GM06990 (cell line): Measurements from ENCODE around the gene KLF16.
A peak's percentile ranks its signal among the peaks of the same experiment; 100 is the strongest.
"Not testable (repeated sequence)": the region's sequence is repeated elsewhere in the genome, so short reads cannot be mapped to it uniquely, and the experiment has no call there.

Source experiments
- DNase-seq: peaks from one replicate; pipeline ENCODE4 v3.0.0-alpha.2; 2011; ENCODE audit not compliant: insufficient read length; ENCODE audit errors: extremely low read depth
- H3K27me3 ChIP-seq: replicated peaks from 2 replicates; pipeline ENCODE4 v1.6.0; 2011; ENCODE audit warnings: low read length; ENCODE audit not compliant: control insufficient read depth, insufficient read depth
- H3K36me3 ChIP-seq: 2 replicates; pipeline ENCODE4 v1.5.1; 2011; ENCODE audit warnings: low read length; ENCODE audit not compliant: control insufficient read depth, insufficient read depth
- H3K4me3 ChIP-seq: replicated peaks from 2 replicates; pipeline ENCODE4 v1.5.1; 2011; ENCODE audit warnings: low read depth, mild to moderate bottlenecking, control low read depth, low read length
- TF ChIP-seq, protein P1 (sequence below): IDR thresholded peaks from 2 replicates; pipeline ENCODE4 v1.5.1; 2011; ENCODE audit warnings: low read length, control low read depth, mild to moderate bottlenecking, inconsistent platforms; ENCODE audit not compliant: insufficient read depth, poor library complexity, severe bottlenecking

KLF16 gene

DNA sequence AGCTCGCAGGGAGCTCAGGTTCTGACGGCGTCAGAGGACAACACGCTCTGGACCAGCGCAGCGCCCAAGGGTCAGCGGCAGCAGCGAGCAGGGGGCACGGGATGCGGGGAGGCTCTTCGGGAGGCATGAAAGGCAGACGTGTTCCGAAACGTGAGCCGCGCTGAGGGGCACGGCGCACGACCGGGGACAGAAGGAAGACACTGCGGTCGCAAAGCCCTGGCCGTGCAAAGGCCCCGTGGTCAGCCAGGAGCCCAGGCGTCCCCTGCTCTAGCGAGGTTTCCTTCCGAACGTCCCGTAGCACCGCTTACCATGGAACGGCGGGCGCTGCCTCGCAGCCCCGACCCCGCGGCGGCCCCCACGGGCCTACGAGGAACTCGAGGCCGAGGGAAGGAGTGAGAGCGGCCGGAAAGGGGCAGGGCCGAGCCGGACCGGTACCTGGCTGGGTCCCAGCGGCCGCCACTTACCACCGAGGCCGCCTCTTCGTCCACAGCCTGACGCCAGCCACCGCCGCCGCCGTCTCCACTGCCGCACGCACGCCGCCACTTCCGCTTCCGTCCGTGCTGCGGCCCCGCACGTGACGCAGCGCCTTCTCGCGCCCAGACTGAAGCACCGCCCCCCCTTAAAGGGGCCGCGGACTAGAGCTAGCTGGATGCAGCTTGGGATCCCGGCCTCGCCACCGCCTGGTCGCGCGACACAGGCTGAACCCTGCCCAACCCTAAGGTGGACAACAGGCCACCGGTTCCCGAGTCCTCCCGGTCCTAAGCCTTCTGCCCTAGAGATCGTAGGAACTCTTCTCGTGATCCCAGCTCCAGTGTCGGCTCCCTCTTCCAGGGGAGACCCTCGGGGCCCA lies 12.5 kb upstream of the KLF16 start:
- peak; percentile 89 for DNase-seq
- Histone ChIP-seq H3K27me3 (no peaks in the 10 kb centered on the region), H3K36me3 (peaks cover 14% of the 10 kb centered on the region), H3K4me3 (peak overlapping the region; percentile 85)
- TF ChIP-seq, protein P1, sequence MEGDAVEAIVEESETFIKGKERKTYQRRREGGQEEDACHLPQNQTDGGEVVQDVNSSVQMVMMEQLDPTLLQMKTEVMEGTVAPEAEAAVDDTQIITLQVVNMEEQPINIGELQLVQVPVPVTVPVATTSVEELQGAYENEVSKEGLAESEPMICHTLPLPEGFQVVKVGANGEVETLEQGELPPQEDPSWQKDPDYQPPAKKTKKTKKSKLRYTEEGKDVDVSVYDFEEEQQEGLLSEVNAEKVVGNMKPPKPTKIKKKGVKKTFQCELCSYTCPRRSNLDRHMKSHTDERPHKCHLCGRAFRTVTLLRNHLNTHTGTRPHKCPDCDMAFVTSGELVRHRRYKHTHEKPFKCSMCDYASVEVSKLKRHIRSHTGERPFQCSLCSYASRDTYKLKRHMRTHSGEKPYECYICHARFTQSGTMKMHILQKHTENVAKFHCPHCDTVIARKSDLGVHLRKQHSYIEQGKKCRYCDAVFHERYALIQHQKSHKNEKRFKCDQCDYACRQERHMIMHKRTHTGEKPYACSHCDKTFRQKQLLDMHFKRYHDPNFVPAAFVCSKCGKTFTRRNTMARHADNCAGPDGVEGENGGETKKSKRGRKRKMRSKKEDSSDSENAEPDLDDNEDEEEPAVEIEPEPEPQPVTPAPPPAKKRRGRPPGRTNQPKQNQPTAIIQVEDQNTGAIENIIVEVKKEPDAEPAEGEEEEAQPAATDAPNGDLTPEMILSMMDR, result peak; percentile 35

DNA sequence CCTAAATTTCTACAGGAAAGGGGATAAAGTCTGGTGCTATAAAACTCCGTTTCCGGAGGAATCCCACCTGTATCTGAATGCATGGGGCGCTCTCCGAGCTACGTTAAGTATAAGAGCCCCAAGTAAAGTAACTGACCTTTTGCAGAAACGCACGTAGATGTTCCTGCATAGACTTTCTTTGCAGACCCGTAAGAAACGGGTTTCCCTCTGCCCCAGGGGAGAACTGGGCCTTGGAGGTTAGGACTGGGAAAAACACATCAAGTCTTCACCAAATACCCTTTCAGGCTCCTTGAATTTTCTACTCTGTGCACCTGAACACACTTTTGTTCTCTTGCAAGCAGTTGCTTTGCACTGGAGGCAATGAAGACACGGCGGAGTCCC lies 11.9 kb upstream of the KLF16 start:
- Histone ChIP-seq H3K36me3 (peaks cover 12% of the 10 kb centered on the region), H3K4me3 (peak overlapping the region; percentile 85)
- H3K27me3 ChIP-seq, DNase-seq: not testable (repeated sequence)

DNA sequence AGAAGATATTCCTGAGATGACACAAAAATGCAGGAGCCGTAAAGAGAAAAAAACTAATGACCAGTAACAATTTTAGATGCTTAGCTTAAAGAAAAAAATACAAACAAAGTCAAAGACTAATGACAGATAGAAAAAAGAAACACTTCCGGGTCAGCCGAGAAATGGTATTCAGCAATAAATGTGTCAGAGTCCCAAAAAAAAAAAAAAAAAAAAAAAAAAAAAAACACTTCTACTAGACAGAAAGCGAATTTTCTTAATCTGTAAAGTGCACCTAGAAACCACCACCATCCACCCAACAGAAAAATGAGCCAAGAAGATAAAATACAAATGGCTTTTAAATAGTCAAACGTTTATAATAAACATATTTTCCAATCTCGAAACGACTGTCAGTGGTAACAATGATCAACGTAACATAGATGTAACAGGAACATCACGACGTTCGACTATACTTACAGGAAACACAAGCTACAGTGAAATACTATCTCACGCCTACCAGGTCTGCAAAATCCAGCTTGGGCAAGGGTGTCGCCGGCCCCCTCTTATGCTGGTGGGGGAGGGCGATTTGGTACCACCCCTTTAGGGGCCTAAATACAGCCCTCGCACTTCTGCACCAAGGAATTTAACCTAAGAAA lies 11.3 kb upstream of the KLF16 start:
- Histone ChIP-seq H3K4me3 (peak overlapping the region; percentile 85), H3K36me3 (peaks cover 12% of the 10 kb centered on the region), H3K27me3 (no peaks in the 10 kb centered on the region)
- TF ChIP-seq, protein P1, result no peak
- no peak for DNase-seq

DNA sequence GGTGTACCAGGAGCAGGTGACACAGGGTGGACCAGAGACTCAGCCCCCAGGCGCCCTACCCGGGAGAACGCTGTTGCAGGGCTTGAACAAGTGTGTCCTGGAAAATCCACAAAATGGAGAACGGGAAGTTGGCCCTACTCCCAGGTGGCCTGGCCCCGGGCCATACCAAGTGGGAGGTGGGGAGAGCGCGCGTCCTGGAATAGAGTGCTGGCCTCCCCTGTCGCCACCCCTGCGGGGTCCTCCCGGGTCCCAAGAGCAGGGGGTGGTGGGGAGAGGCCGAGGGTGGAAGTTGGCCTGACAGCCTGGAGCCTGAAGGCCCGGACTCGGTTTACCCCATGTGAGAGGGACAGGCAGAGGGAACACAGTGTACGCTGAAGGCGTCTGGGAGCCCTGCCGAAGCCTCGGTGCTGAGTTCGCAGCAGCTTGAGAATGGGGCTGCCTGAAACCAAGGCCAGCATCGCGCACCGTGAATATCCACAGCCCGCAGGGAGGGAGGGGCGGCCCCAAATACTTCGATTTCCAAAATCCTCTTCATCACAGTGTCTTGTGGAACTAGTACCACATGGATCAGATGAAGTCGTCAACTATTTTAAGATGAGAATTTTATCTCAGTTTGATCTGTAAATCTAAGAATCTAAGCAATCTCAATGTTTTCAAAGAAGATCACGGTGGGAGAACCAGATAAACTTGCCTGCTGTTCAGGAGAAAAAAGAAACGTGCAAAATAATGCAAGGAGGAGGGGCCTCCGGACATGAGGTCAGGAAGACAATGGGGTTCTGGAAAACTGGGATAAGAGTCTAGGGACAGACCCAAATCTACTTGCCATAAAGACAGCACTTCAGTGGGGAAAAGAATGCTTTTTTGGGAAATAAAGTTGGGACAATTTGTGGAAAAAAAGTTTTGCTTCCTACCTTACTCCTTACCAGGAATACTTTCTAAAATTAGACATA lies 10.4 kb upstream of the KLF16 start:
- no peak for DNase-seq
- peak overlapping the region; percentile 85 for H3K4me3 ChIP-seq

DNA sequence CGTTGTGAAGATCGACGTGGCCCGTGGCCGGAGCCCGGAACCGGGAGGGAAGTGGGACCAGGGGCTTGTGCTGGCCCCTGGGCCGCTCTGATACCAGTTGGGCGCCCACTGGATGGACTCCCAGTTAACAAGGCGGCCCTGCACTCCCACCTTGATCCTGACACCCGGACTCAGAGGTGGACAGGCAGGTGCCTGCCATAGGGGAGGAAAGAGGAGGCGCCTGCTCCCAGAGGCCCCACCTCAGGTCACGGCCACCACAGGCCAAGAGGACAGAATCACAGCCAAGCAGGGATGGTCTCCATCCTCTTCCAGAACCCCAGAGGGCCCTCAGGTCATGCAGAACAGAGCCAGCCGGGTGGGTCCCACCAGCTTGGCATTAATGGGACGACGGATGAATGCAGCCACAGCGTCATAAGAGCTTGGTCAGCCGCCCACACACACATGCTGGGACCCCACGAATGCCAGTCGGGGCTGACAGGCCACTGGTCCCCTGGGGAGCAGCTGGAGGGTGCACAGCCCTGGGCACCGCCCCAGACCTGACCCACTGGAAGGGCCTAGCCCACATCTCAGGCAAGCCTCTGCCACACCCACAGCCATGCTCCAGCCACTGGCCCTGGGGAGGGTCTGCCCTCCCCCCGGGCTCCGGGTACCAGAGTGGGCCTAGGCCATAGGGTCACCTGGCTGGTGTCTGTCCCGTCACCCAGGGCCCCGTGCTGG lies 9.6 kb upstream of the KLF16 start:
- Histone ChIP-seq H3K27me3 (no peaks in the 10 kb centered on the region), H3K4me3 (no peak overlapping the region), H3K36me3 (peaks cover 12% of the 10 kb centered on the region)
- TF ChIP-seq, protein P1, result no peak
- DNase-seq, result no peak

More for the DNA sequence above, 10.4 kb upstream of the KLF16 start:
- Histone ChIP-seq H3K36me3 (peaks cover 12% of the 10 kb centered on the region), H3K27me3 (no peaks in the 10 kb centered on the region)
- TF ChIP-seq, protein P1, result no peak
